Stimulated activated CD4-positive, alpha-beta T cell treated with anti-CD3 and anti-CD28 coated beads, Interleukin-15, amount 100 ng/mL, for 48 hours (primary cell): ENCODE measurements around the gene SRPX.

Experiments used
- DNase-seq, 2 donors: peaks; one replicate each; pipeline ENCODE4 v3.0.0-alpha.2; 2020; ENCODE audit warnings: low read depth in 2 of 2

Gene SRPX

GRCh38 chrX:38220415-38221390 is at the start of gene SRPX:
SRPX (minus strand) TSS chrX:38220871; CDS start chrX:38220792, 79 bp downstream.
- no peak for DNase-seq

GRCh38 chrX:38268011-38268410 is 47.3 kb upstream of the SRPX start:
- DNase-seq = no peak

- no peak for DNase-seq
Observed at GRCh38 chrX:38262715-38263620, 42.3 kb upstream of the SRPX start.

DNA sequence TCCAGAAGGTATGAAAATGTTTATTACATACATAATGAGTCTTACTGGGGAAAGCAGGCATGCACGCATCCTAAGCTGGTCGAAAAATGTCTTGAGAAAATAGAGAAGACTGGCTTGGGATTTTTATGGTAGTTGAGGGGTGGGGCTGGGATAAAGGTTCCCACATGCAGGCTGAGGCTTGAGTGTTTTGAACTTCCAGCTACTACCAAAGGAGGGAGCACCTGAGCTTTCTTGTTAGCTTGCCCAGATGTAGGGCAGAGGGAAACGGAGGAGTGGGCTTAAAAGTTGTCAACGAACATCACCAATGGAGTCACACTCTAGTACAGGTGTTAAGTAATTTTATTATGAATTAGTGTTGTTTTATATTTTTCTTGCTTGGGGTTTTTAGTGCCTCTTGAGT is 39.6 kb upstream of the SRPX start:
- DNase-seq = no peak

DNA sequence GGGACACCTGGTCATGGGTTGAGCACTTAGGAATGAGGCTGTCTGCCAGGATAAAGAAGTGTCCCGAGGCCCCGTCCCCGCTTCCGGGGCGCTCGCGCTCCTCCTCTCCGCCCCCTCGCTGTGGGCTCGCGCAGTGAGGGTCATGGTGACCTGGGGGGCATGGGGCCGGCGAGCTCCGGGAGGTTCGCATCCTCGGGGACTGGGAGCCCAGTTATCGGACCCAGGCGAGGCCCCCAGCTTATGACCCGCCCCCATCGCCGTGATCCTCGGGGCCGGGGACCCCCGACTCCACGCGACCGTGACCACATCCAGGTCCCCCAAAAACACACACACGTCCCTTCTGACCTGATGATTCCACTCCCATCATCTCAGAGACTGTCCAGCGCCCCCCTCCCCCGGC is 35.3 kb upstream of the SRPX start:
- no peak for DNase-seq

DNA sequence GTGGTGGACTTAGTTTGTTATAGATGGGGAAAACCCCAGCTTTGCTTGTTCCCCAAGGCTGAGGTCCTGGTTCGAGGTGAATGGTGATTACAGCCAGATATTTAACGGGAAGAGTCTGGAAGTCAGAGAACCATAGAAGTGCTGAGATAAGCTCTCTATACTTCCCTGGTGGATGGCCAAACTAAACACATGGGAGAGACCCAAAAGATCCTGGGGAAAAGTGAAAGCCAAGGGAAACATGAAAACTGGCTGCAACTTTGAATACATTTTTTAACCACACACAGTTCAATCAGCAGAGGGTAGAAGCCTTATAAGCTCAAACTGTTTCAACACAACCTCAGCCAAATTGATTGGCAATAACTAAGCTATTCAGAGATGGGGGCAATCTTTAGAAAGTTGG is 29.3 kb upstream of the SRPX start:
- DNase-seq = no peak

- DNase-seq = no peak
Observed at GRCh38 chrX:38247051-38247450, 26.4 kb upstream of the SRPX start.

DNA sequence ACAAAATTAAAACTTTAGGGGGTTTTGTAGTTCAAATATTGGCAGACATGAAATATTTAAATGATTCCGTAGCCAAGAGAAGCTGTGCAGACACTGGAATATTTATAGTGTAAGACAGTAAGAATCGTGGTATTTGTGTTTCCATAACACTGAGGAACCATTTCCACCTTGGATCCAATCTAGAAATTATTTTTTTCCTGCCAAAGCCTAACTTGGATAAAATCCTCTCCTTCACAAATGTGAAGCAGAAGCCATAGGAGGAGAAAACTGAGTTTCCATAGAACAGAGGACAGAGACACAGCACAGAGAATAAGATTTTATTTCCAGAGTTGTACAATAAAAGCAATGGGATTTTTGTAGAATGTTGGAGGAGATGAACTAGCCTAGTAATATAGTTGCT is 19.9 kb upstream of the SRPX start:
- no peak for DNase-seq

GRCh38 chrX:38236901-38237615 is 16.4 kb upstream of the SRPX start:
- no peak for DNase-seq

DNA sequence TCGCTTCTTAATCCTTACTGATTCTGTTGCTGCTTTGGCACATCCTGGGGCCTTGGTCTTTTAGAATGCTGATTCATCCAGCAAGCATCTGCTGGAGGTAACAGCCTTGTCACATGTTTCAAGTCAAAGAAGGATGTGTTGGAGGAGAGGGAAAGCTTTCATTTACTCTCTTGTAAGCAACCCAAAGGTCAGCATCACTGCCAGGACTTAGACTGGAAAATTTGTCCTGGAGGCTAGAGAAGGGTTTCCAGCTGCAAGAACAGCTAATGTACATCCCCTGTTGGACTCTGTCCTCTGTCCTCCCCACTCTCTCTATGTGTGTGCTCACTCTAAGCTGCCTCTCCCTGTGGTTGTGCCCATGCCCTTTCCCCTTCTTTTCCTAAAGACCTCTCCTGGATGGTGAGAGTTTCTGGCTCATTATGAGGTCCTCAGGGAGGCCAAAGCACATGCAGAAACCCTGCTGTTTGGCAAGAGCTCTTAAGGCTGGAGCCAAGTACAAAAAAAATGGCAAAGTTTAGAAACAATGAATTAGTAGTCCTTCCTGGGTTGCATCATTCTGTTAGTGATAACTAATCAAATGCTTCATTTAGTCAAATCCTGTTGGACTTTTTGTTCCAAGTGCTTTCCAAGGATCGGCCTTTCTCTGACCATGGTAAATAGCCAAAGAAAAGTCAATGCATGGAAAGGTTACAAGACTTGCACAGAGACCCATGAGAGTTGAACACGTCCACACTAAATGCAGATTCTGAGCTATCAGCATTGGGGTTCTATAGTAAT is 13.4 kb upstream of the SRPX start:
- no peak for DNase-seq

GRCh38 chrX:38232079-38232686 is 11.5 kb upstream of the SRPX start:
- DNase-seq = no peak

DNA sequence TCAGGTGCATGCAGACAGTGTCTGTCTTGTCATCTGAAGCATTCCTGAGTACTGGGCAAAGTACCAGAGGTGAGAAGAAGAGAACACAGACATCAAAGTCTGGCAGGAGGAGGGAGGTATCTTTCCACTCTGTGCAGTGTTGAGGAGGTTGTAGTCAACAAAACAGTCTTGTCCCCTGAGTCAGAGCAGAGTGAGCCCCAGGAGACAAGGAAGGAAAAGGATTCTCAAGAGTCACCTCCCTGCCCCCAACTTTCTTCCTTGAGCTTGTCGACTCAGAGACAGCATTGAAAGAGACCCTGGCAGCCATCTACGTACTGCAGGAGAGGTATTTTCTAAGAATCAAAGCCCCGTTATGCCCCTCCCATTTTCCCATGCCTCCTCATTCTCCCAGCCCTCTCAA is 4.4 kb upstream of the SRPX start:
- DNase-seq = no peak

- no peak for DNase-seq
Observed at GRCh38 chrX:38224160-38224559, 3.5 kb upstream of the SRPX start.

GRCh38 chrX:38221391-38221929 is 789 bp upstream of the SRPX start:
- no peak for DNase-seq

- DNase-seq = no peak
Observed at GRCh38 chrX:38220024-38220414, 652 bp downstream of the SRPX start.

- DNase-seq = no peak
Observed at GRCh38 chrX:38216642-38217041, 4.0 kb downstream of the SRPX start.

GRCh38 chrX:38214551-38215531 is 5.8 kb downstream of the SRPX start:
- DNase-seq = no peak

DNA sequence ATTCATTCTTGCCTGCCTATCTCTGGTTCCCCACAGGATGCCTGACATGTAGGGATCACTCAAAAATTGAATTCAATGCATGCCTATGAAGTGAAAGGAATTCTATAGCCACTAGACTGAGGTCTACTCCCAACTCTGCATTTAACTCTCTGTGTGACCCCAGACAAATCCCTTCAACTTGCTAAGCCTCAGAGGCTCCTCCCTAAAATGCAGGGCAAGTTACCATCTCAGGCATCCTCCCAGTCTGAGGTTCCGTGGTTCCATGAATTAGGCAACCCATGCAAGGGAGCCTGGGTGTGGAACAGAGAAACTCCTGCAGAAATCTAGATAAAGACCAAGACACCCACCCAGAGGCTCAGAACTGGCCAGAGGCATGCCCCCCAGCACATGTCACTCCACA is 6.6 kb downstream of the SRPX start:
- no peak for DNase-seq
